IPS-NIHi11 (cell line): ENCODE measurements around the gene ABCC2.
A peak's percentile ranks its signal among the peaks of the same experiment; 100 is the strongest.
"Not testable (repeated sequence)": the region's sequence is repeated elsewhere in the genome, so short reads cannot be mapped to it uniquely, and the experiment has no call there.

Experiments used
- DNase-seq: peaks from one replicate; pipeline ENCODE4 v3.0.0; 2012; ENCODE audit warnings: mixed read lengths, low spot score

The ABCC2 gene

GRCh38 chr10:99809481-99809880 is 27.0 kb downstream of the ABCC2 start:
- no peak for DNase-seq

GRCh38 chr10:99809931-99810615 is 27.6 kb downstream of the ABCC2 start:
- no peak for DNase-seq

GRCh38 chr10:99812177-99812576 is 29.7 kb downstream of the ABCC2 start:
- DNase-seq, result no peak

- no peak for DNase-seq
Measured at GRCh38 chr10:99814143-99814542, 31.7 kb downstream of the ABCC2 start.

- DNase-seq, result no peak
Measured at GRCh38 chr10:99815621-99816020, 33.2 kb downstream of the ABCC2 start.

- no peak for DNase-seq
Measured at GRCh38 chr10:99827936-99828335, 45.5 kb downstream of the ABCC2 start.

GRCh38 chr10:99828464-99828863 is 46.0 kb downstream of the ABCC2 start:
- DNase-seq, result no peak

- no peak for DNase-seq
Measured at GRCh38 chr10:99832439-99832838, 50.0 kb downstream of the ABCC2 start.

- no peak for DNase-seq
Measured at GRCh38 chr10:99834410-99834809, 52.0 kb downstream of the ABCC2 start.

GRCh38 chr10:99835947-99836346 is 53.5 kb downstream of the ABCC2 start:
- no peak for DNase-seq

GRCh38 chr10:99836711-99837110 is 54.3 kb downstream of the ABCC2 start:
- DNase-seq, result no peak

GRCh38 chr10:99840859-99841258 is 58.4 kb downstream of the ABCC2 start:
- not testable (repeated sequence) for DNase-seq

- DNase-seq, result no peak
Measured at GRCh38 chr10:99841746-99842145, 59.3 kb downstream of the ABCC2 start.

- no peak for DNase-seq
Measured at GRCh38 chr10:99843310-99843709, 60.9 kb downstream of the ABCC2 start.

- DNase-seq, result no peak
Measured at GRCh38 chr10:99844433-99844955, 62.1 kb downstream of the ABCC2 start.

- DNase-seq, result peak; percentile 74
Measured at GRCh38 chr10:99845837-99846382, 63.5 kb downstream of the ABCC2 start.

- no peak for DNase-seq
Measured at GRCh38 chr10:99849057-99849456, 66.6 kb downstream of the ABCC2 start.

GRCh38 chr10:99849536-99849935 is 67.1 kb downstream of the ABCC2 start:
- DNase-seq, result no peak

GRCh38 chr10:99850021-99850766 is 67.8 kb downstream of the ABCC2 start:
- peak; percentile 34 for DNase-seq

GRCh38 chr10:99850767-99851340 is 68.4 kb downstream of the ABCC2 start:
- DNase-seq, result no peak

- DNase-seq, result no peak
Measured at GRCh38 chr10:99851825-99852224, 69.4 kb downstream of the ABCC2 start.

- no peak for DNase-seq
Measured at GRCh38 chr10:99852481-99853213, 70.2 kb downstream of the ABCC2 start.
